ENCODE results near the gene CADM1.
A peak's percentile ranks its signal among the peaks of the same experiment; 100 is the strongest.

Gene CADM1

DNA sequence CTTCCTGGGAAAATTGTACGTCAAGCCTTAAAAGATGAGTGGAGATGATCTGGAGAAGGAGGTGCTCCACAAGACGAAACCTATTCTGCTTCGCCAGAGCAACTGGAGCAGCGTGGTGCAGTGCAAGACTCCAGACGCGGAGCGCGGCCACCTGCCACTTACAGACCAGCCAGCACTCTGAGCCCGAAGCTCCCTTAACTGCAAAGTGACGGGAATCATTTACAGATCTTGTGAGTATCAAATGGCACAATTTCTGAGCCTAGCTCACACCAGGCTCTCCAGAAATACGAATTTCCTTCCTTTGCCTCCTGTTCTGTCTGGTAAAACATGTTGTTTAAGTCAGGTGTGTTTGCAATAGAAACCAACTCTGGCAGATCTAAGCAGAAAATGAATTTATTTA, 369.3 kb downstream of the CADM1 start:
- FAIRE-seq: no peak
- no peak for DNase-seq (ENCODE audit: insufficient read length, low spot score)

GRCh38 chr11:115133475-115134209, 370.6 kb downstream of the CADM1 start:
- DNase-seq (ENCODE audit: insufficient read length, low spot score) (no peak), FAIRE-seq (no peak)

DNA sequence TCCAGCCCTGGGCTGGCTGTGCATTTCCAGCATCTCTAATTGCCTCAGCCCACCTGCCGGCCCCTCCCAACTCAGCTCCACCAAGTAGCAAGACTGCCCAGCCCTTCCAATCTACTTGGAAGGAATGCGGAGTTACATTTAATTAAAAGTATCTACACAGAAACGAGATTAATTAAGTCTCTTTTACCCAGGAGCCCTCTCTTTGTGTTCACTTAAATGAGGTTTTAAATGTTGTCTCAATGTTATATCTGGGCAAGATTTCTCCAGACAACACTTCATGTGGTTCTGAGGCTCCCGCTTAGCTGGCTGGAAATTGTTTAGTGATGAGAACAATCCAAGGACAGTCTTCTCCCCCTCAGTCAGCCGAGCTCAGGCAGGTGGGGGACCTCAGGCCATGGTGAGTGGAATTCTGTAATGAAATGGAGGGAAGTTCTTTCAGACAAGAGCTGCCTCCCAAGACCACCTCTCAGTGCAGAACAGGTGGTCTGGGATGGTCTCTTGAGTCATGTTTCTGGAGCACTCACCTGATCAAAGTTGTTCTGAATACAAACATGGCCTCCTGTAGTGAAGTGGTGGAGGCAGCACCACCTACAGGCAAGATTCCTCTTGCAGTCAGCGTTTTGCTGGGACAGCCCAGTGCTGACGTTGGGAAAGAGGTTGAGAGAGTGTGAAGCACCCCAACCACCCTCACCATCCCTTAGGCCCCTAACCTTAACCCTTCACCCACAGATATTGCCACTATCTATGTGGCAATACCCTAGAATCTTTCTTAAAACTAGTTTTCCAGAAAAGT, 371.6 kb downstream of the CADM1 start:
- FAIRE-seq: no peak
- DNase-seq (ENCODE audit: insufficient read length, low spot score): peak; percentile 19

DNA sequence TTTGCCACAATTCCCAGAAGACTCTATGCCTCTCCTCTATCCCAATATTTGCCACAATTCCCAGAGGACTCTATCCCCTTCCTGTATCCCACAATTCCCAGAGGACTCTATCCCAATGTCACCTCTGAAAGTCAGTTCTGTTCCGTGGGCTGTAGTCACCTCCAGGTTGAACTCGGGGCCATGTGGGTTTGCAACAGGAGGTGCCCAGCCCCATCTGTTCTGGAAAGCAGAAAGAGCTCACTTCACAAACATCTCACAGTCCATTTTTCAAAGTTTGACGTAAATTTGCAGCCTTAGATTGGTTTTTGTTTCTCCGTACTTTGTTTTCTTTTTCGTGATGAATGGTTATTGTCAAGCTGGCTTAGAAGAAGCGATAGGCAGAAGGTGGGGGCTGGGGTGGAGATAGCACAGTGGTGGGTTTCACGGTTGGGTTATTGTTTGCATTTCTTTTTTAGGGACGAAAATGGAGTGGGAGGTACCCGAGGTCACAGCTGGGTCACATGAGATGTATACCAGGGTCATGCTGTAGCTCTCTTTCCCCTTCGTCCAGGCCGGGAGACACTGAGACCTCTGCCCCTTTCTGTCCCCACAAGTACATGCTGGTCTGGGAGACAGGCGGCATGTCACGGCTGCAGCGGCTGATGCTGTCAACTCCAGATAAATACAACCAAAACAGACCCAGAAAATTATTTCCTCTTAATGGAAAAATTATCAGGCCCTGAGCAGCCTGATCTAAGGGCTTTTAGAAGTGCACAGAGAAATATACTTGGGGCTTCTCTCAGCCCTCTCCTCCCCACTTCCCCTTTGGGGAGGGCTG, 374.5 kb downstream of the CADM1 start:
- FAIRE-seq (no peak), DNase-seq (ENCODE audit: insufficient read length, low spot score) (no peak)

GRCh38 chr11:115128226-115128625, 376.0 kb downstream of the CADM1 start:
- no peak for DNase-seq (ENCODE audit: insufficient read length, low spot score)

GRCh38 chr11:115127790-115128189, 376.4 kb downstream of the CADM1 start:
- FAIRE-seq: no peak

More at GRCh38 chr11:115128226-115128625, 376.0 kb downstream of the CADM1 start:
- FAIRE-seq: no peak

GRCh38 chr11:115126515-115127208, 377.6 kb downstream of the CADM1 start:
- FAIRE-seq (peak; percentile 92), DNase-seq (ENCODE audit: insufficient read length, low spot score) (peak; percentile 12)

More at GRCh38 chr11:115127790-115128189, 376.4 kb downstream of the CADM1 start:
- no peak for DNase-seq (ENCODE audit: insufficient read length, low spot score)

DNA sequence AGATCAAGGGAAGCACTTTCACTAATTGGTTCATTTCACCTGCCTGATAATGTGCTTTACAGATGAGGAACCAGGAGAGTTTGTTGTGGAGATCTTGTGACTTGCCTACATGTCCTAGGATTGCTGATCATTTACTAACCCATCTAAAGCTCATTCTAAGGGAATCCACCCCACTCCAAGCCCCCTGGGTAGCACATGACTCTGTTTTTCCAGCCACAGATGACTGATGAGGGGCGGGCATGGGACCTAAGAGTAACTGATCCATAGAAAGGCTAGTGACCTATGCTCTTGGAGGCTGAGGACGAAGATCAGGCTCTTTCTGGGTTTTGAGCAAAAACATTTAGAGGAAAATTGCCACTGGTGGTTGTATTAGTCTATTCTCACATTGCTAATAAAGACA, 378.1 kb downstream of the CADM1 start:
- DNase-seq (ENCODE audit: insufficient read length, low spot score) (peak; percentile 10), FAIRE-seq (peak; percentile 35)

DNA sequence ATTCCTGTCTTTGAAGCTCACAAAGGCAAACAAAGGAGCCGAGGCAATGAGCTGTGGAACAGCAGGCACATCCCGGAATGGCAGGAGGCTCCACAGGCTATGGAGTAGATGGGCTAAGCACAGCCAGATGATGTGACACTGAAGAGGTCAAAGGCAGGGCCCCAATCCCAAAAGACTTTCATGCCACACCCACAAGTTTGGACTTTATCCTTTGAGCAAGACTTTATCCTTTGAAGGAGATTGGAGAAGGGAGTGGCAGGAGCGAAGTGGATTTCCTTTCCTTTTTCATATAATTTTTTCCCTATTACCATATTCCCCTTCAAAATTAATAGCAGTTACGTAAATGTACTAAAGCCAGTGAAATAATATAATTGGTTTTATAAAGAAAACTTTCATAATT, 379.4 kb downstream of the CADM1 start:
- FAIRE-seq: no peak
- no peak for DNase-seq (ENCODE audit: insufficient read length, low spot score)

DNA sequence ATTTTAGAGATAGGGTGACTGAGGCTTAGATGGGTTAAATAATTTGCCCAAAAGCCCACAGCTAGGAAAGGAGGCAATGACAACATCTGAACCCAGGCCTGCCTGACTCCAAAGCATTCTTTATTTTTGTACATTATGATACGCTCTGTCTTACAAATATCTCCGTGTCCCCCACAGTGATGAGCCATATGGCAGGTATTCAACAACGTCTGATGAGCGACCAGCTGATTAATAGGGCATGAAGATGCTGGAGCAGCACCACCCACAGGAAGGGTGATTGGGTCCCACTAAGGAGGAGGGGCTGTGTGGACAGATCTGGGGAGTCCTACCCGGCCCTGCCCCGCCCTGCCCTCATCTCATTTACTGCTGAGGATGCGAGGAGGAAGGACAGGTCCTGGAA, 380.6 kb downstream of the CADM1 start:
- DNase-seq (ENCODE audit: insufficient read length, low spot score) (no peak), FAIRE-seq (no peak)

DNA sequence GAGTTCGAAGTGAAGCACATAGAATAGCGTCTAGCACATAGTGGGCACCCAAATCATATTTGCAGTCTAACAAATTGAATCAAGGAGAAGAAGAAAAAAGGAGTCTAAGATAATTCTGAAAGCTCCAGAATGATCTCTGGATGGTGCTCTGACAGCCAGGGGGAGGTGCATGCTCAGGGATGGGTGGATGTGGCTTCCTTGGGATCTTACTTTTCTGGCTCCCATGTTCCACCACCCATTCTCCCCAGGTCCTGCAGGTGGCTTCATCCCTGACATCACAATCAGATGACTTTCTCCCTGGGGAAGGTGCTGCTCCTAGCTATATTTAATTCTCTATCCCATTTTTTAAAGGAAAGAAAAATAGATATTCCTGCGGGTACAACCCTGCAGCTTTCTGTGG, 381.9 kb downstream of the CADM1 start:
- no peak for DNase-seq (ENCODE audit: insufficient read length, low spot score)
- FAIRE-seq: no peak

Measured in GM19239 (cell line).